MV-4-11 (cell line): Measurements from ENCODE around the gene CREB3L1.

Experiments
- DNase-seq: peaks from one replicate; lab custom pipeline; 2025; lab: John Stamatoyannopoulos, UW

The CREB3L1 gene

DNA sequence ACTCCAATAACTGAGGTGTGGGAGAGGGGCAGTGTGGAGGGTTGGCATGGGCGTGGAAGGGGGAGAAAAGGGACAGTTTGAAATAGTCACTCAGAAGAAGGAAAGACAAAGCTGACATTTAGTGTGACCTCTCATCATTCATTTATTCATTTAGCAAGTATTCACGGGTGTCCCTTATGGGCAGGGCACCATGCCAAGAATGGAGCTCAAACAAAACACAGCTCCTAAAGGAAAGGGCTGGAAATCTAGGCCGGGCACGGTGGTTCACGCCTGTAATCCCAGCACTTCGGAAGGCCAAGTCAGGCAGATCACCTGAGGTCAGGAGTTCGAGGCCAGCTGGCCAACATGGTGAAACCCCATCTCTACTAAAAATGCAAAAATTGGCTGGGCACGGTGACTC lies 50.4 kb downstream of the CREB3L1 start:
- no peak for DNase-seq

DNA sequence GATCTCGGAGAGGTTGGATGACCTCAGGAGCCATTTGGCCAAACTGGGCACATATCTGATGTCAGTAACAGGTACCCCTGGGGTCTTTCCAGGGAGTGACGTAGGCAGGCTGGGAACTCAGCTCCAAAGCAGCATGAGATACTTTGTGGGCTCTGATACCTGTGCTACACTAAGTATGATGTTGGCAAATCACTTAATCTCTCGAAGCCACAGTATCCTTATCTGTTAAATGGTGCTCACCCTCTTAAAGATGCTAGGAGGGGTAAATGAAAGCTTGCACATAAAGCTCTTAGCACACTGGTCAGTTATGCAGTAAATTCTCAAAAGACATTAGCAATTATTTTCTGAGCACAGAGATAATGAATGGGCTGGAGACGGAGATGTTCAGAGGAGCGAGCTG lies 52.7 kb downstream of the CREB3L1 start:
- DNase-seq, result no peak

DNA sequence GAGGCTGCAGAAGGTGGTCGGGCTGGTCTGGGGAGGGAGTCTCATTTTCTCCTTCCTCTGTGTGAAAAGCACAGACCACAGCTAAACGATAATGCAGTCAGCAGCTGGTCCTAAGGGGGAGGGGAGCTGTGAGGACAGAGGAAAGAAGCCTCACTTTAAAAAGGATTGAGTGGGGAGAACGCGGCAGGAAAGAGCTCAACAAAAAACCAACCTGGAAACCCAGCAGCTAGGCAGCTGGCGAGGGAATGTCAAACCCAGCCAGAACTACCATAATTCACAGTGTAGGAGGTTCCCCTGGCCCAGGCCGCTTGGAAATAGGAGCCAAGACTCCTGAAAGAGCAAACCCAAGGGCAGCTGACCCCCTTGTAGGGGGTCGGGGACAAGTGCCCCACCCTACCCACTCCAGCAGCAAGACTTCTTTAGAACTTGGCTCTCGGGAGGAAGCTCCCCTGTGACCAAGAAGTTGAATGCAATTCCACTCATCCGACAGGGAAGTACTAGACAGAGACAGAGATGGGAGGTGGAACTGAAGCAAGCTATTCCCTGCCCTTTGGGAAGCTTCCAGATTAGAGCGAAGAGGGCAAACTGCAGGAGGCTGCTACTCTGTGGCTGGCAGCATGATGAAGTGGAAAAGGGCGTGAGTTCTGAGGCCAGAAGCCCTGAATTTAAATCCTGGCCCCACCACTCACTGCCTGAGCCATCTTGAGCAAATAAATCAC lies 53.3 kb downstream of the CREB3L1 start:
- peak; percentile 49 for DNase-seq

DNA sequence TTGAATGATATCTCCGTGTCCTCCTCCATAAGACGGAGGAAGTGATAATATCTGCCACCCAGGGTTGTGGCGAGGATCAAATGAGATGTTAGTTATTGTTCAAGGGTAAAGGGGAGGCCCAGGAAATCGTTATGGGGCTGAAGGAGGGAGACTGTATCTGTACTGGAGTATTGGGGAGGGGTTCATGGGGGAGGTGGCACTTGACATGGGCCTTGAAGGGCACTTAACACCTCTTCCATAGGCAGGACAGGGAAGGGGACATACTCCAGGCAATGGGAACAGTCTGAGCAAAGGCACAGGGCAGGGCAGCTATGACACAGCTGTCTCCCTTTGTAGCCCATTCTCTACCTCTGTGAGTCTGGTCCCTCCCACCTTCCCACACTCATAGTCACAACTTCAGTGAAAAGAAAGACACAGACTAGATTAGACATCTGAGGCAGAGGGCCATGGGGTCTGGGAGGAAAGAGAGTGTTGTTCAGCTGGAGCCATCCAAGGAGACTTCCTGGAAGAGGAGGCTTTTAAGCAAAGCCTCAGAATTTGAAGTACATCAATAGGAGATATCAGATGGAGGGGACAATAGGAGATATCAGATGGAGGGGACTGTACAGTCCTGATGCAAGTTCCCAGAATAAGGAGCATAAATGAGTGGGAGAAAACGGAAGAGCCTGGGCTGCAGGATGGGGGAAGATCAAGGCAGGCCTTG lies 54.0 kb downstream of the CREB3L1 start:
- peak; percentile 55 for DNase-seq

DNA sequence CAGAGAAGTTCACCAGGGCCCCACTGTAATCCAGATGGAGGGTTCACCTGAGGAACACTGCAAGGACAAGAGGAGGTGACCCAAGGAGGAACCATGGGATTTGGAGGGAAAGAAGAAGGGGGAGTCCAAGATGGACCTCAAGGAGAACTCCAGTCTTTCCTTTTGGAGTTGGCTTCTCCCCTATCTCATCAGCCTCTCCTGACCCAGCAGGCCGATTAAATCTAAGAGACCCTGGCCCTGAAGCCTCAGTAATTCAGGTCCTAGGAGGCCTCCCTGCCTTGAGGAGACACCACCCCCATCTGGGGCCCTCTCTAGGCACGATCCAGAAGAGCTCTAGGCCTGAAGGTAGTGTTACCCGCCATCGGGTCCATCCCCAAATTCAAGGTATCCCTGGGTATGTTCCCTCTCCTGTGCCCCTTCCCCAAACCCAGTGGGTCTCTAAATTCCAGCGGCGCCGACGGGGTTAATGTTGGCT lies 54.7 kb downstream of the CREB3L1 start:
- DNase-seq, result no peak

DNA sequence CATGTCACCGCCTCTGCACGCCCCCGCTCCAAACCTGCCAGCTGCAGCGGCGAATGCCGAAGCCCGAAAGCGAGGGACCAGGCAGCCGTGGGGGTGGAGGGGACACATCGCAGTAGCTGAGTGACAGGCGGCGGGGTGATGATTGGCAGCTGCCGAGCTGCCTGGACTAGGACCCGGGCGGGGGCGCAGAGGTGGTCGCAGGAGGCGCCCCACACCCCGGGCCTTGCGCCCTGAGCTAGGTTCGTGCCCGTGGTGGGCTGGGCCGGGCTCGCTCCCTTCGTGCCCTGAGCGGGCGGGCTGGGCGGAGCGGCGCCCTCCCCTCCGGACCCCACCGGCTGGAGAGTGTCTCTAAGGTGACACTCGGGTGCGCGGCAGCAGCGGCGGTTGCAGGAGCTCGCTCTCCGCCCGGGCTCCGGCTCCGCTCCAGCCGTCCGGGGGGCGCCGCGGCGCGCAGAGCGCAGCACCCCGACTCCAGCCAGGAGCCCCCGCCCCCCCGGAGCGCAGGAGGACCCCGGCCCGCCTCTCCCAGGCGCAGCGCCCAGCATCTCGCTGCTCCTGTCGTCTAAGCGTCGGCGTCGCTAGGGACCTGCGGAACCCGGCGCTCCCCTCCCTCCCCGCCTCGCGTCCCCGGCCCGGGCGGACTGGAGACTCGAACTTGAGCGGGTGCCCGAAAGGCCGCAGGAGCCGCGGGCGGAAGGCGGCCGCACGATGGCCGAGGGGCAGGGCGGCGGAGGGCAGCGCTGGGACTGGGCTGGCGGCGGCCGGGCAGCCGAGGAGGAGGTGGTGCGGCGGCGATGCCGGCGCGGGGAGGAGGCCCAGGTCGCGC lies 55.3 kb downstream of the CREB3L1 start:
- DNase-seq, result no peak

DNA sequence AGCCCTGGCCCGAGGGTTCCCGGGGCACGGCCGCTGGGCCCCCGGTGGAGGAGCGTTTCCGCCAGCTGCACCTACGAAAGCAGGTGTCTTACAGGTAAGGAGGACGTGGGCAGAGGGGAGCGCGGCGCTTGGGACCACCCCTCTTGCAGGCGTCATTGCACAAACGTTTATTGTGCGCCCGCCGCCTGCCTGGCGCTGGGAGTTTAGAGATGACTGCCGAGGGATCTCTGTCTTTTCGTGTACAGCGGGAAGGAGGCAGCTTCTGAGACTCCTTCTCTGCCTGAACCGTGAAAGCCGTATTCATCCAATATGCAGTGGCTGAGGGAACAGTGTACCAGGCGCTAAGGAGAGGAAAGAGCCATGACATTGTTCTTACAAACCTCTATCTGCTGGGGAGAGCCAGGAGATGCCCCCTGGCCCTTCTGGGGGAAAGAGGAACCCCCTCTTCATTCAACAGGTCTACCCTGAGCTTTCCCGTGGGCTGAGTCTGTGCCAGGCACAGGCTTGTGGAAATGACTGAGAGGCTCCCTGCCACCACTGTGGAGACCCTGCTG lies 56.0 kb downstream of the CREB3L1 start:
- DNase-seq, result peak; percentile 21

DNA sequence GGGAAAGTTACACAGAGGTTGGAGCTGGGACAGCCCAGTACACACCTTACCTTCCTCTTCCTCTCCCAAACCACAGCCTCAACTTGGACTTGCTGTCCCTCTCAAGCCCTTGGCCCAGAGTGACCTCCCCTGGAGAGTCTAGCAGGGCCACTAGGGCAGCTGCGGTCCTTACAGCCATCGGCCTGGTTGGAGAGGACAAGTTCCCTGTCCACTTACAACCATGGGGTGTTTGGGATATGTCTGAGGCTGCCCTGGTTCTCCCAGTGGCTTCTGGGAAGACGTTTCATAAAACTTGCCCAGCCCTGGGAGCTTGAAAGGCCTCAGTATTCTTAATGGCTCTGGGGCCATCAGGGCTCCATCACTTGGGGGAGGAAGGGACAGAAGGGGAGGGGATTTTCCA lies 56.7 kb downstream of the CREB3L1 start:
- no peak for DNase-seq

DNA sequence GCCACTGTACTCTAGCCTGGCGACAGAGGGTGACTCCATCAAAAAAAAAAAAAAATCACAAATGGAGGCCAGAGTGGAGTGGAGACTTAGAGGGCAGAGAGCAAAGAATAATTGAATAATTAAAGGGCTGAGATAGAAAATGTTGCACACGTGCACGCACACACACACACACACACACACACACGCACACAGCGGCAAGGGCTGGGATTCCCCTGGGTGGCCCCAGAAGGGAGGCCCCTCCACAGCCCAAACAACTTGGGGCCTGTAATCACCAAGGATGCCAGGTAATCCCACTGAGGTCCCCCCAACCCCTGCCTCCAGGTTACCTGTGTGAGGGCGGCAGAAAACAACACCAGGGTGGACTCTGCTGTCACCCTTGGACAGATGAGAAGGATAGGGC lies 57.8 kb downstream of the CREB3L1 start:
- DNase-seq, result no peak

DNA sequence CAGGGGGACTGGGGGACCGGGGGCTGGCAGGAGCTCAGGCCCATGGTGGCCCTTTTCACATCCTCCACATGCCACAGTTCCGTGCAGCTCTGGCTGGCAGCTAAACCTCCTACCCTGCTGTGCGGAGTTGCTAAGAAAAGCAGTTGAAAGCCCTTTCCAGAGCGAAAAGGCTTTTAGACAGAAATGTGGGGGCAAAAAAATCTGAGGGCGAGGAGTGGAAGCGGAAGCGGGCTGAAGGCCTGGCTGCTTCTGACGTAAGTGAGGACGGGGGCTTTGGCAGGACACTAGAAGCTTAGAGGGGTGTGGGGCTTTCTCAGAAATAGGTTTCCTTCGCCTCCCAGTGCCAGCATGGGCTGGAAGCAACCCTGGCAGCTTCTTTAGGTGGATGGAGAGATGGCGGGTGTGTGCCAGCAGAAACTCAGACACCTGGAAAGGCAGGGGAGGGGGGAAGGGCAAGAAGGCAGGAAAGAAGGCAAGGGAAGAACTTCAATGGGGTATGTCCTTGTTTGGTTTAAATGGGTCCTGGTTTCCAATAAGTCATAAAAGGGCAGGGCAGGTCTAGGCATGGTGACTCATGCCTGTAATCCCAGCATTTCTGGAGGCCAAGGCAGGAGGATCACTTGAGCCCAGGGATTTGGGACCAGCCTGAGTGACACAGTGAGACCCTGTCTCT lies 58.6 kb downstream of the CREB3L1 start:
- DNase-seq, result peak; percentile 79

DNA sequence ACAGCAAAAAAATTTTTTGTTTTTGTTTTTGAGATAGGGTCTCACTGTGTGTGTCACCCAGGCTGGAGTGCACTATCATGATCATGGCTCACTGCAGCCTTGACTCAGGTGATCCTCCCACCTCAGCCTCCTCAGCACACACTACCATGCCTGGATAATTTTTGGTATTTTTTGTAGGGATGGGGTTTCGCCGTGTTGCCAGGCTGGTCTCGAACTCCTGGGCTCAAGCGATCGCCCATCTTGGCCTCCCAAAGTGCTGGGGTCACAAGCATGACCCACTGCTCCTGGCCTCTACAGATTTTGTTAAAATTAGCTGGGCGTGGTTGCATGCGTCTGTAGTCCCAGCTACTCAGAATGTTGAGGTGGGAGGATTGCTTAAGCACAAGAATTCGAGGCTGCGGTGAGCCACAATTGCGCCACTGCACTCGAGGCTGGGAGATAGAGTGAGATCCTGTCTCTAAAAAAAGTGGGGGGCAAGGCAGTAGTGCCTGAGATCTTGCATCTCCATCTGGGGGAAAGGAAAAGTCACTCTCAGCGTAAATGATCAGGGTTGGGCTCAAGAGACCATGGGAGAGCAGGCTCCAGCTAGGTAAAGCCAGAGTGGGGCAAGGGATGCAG lies 59.2 kb downstream of the CREB3L1 start:
- peak; percentile 98 for DNase-seq

DNA sequence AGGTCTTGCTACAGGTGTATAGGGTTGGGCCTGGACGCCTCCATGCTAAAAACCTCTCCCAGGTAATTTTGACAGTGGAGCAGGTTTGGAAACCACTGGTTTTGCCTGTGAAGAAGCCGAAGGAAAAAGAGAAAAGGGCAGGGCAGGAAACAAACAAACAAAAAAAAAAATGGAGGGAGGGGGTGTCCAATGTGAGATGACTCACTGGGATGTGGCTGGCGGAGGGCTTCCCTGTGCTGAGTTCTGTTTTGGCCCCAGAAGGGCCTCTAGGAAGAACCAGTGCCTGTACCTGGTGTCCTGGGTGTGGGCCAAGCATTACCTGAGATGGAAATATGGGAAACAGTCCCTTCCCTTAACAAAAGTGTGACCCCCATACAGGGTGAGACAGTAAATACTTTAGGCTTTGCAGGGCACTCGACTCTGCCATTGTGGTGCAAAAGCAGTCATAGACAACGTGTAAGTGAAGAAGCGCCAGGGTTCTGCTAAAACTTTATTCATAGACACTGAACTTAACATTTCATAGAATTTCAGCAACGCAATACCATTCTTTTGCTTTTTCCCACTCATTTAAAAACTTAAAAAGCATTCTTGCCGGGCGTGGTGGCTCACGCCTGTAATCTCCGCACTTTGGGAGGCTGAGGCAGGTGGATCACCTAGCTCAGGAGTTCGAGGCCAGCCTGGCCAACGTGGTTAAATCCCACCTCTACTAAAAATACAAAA lies 60.3 kb downstream of the CREB3L1 start:
- no peak for DNase-seq

DNA sequence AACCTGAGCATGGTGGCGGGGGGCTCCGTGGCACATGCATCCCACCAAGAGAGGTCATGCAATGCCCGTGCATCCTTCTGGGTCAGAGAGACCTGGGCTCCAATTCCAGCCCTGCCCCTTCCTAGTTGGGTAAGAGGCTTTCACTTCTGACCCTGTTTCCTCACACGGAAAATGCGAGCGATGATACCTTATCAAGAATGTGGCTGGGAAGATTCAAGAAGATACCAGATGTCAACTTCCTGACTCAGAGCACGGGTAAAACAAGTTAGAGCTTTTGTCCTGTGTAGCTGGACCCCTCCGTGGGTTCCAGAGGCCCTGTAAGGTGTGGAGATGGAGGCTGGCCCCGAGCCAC lies 61.1 kb downstream of the CREB3L1 start:
- DNase-seq, result peak; percentile 19

DNA sequence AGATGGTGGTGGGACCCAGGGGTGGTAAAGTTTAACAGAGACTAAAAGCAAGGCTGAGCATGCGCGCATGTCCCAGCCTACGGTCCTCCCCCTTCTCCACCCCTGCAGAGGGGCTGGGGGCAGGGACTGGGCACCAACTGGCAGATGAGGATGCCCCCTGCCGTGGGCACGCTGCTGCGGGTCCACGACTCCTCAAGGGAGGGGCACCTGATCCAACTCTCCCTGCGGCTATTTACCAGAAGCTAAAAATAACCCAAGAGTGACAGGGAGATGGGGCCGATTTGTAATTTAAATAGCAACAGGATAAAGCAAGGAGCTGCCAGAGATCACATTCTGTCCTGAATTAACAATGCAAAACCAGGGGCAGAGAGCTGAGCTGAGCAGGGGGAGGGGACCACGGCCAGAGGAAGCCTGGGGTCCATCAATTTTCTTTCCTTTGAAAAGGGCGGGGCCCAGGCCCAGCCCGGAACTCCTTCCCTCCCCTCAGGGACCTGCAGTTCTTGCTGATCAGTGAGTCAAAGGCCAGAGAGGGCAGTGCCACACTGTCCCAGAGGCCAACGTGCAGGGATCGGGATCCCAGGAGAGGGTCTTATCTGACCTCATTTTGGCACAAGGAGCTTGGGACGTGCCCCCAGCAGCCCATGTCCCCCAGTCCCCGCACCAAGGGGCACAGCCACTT lies 61.7 kb downstream of the CREB3L1 start:
- no peak for DNase-seq

DNA sequence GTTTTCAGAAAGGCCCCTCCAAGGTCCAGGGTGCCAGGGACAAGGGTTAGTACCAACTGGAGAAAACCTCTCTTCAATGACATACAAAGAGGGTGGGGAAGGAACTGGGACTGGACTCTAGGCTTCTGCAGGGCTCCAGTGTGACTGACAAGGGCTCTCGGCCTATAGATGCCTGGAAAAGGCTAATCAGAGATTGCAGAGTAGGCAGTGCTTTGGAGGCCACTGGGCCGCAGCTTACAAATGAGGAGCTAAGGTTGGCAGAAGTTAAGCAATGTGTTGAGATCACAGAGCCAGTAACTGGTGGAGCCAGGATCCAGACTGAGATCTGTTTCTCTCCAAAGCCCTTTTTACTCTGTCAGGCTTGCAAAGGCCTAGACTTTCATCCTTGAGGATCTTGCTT lies 62.4 kb downstream of the CREB3L1 start:
- peak; percentile 61 for DNase-seq

DNA sequence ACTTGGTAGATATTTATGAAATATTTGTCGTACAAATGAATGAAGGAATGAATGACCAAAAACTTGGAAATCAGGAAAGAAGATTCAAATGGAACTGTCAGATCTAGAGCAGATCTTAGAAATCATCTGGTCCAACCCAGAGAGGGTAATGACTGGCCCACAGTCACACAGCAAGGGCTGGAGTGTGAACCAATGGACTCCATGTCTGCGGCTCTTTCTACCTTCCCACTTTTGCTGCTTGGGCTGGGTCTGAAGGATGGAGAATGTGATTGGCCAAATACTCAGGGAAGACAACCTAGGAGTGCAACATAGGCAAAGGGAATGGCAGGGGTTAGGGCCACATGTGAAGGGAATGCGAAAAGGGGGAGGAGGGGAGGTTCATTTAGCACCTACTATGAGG lies 64.0 kb downstream of the CREB3L1 start:
- DNase-seq, result no peak

DNA sequence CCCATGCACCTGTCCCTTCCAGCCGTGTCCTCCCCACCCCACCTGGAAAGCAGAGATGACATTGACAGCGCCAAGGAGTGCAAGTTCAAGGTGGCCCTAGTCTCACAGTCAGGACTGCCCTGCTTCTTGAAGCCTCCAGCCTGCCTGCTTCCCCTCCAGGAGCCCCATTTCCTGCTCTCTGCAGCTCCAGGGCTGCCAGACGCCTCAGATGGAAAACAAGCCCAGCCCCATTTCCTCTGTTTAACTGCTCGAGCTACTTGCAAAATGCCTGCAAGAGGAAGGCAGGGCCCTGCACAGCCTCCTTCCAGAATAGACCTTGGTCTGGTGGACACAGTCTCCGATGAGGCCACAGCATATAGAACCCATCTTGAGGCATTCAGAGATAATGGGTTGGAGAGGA lies 64.8 kb downstream of the CREB3L1 start:
- DNase-seq, result peak; percentile 74

DNA sequence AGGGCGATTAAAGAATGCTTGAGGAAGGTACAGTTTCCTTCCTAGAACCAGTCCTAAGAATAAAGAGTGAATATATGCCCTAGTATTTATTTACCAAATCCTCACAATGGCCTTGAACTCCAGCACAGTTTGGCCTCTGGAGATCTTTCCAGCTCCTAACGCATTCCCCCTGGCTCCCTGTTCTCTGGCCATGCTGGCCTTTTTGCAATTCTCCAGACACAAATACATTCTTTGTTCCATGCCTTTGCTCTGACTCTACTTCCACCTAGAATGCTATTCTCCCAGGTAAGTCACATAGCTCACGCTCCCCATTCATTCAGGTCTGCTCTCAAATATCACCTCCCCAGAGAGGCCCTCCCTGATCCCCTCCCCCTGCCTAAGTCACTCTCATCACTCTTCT lies 66.1 kb downstream of the CREB3L1 start:
- DNase-seq, result no peak

DNA sequence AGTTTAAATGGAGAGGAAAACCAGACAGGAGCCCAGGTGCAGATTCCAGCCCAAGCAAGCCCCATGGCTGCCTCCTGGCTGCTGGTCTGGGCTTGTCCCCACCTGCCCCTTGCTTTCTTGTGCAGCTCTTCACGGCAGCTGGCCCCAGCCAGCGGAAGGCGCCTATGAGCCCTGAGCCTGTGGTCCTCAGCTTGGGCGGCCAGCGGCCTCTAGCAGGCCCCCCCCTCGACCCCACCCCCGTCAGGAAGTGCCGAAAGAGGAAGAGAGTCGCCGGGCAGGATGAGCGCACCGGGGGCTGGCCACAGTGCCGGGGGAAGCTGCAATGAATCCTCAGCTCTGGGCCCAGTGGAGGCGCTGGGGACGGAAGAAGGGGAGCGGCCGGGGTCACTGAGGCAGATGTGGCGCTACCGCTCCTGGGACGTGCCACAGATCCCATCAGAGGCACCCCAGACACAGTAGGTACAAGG lies 67.7 kb downstream of the CREB3L1 start:
- DNase-seq, result peak; percentile 77

DNA sequence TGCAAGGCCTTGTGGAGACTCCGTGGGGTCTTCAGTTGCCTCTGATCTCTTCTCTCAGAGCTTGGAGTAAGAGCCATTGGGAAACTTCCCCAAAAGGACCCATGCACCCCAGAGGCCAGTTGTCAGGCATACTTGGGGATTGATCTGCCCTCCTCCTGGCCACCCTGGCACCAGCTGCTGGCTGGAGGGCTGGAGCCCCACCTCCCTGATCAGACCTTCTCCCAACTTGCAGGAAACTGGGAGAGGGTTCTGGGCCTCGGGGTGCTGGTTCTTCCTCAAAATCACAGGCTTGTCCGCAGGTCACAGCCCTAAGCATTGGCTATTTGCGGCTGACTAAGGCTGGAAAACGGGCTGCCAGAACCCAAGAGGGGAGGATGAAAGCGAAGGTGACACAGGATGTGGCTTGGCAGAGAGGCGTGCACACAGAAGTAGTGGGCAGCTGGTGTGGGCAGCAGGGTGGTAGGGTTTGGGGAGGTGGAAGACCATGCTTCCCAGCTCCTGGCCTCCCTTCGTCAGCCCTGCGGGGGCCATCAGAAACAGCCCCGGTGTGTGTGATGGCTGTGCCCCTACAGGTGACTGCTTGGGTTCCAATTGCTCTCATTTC lies 68.5 kb downstream of the CREB3L1 start:
- DNase-seq, result peak; percentile 43
